ENCODE results near the gene PCK2. TPM values are rescaled to one million over a fixed set of nuclear protein-coding genes. Genes with fewer than 3 reads are reported as not detected.

The PCK2 gene
- total and polyA plus RNA-seq, 2 of the 13 experiments (the other 11 are each of a cell fraction or from before 2014, with no cell fraction given): 129 to 272 TPM

- peak; percentile 96 for TF ChIP-seq ZKSCAN8 (CRISPR knock-in tag; IDR thresholded peaks at IDR 0.05; ENCODE audit: borderline replicate concordance)
- no peak for TF ChIP-seq ZFP36L2 (CRISPR knock-in tag; IDR thresholded peaks at IDR 0.05)
- no peak; the same call in 1 of the 2 replicates for TF ChIP-seq ZNF652 (CRISPR knock-in tag; IDR thresholded peaks at IDR 0.05; ENCODE audit: borderline replicate concordance, low read depth)
- TF ChIP-seq BHLHE40 (IDR thresholded peaks at IDR 0.05; ENCODE audit: low read length): no peak; the same call in 1 of the 2 replicates
- peak; percentile 12; the same call in 1 of the 2 replicates for TF ChIP-seq RERE (CRISPR knock-in tag; IDR thresholded peaks at IDR 0.05; ENCODE audit: low read depth)
- TF ChIP-seq NR3C1 (CRISPR knock-in tag; IDR thresholded peaks at IDR 0.05): no peak
- TF ChIP-seq ZNF430 (CRISPR knock-in tag; IDR thresholded peaks at IDR 0.05): no peak
- no peak for TF ChIP-seq ZMYM4 (CRISPR knock-in tag; IDR thresholded peaks at IDR 0.05)
- TF ChIP-seq ZNF280D (CRISPR knock-in tag; IDR thresholded peaks at IDR 0.05): peak; percentile 90
- TF ChIP-seq ZBTB20 (CRISPR knock-in tag; IDR thresholded peaks at IDR 0.05; ENCODE audit: borderline replicate concordance, low read depth): peak; percentile 93; the same call in 1 of the 2 replicates
- no peak for TF ChIP-seq ZNF878 (CRISPR knock-in tag; IDR thresholded peaks at IDR 0.05)
- TF ChIP-seq CEBPB (IDR thresholded peaks at IDR 0.05; ENCODE audit: borderline replicate concordance, low read depth, low read length): peak; percentile 65
- TF ChIP-seq FOXO1 (CRISPR knock-in tag; IDR thresholded peaks at IDR 0.05): peak; percentile 29; the same call in 1 of the 2 replicates
- no peak; the same call in none of the 2 replicates for TF ChIP-seq ZC3H4 (CRISPR knock-in tag; IDR thresholded peaks at IDR 0.05; ENCODE audit: borderline replicate concordance)
- 0 out of 2 replicates have a peak, but pooled peaks have one; percentile 20 for TF ChIP-seq CHD4 (IDR thresholded peaks at IDR 0.05; ENCODE audit: borderline replicate concordance, low read length)
- no peak for TF ChIP-seq U2AF2 (IDR thresholded peaks at IDR 0.05; ENCODE audit: low read depth, low read length)
- TF ChIP-seq ZNF781 (CRISPR knock-in tag; IDR thresholded peaks at IDR 0.05; ENCODE audit: borderline replicate concordance, not compliant biosample characterization): peak; percentile 29
- TF ChIP-seq, protein P1, sequence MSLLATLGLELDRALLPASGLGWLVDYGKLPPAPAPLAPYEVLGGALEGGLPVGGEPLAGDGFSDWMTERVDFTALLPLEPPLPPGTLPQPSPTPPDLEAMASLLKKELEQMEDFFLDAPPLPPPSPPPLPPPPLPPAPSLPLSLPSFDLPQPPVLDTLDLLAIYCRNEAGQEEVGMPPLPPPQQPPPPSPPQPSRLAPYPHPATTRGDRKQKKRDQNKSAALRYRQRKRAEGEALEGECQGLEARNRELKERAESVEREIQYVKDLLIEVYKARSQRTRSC (CRISPR knock-in tag; IDR thresholded peaks at IDR 0.05; ENCODE audit: low read depth): peak; percentile 93
- TF ChIP-seq ADNP (CRISPR knock-in tag; IDR thresholded peaks at IDR 0.05): peak; percentile 7
- no peak for TF ChIP-seq ZNF501 (CRISPR knock-in tag; IDR thresholded peaks at IDR 0.05)
- no peak; the same call in 1 of the 2 replicates for TF ChIP-seq HNF4A (CRISPR knock-in tag; IDR thresholded peaks at IDR 0.05)
Observed at GRCh38 chr14:24141097-24141880, 47.2 kb downstream of the PCK2 start, which contains the start of gene EMC9 (continued).
